Measurements from ENCODE around the gene PGC. TPM values are rescaled to one million over a fixed set of nuclear protein-coding genes. Genes with fewer than 3 reads are reported as not detected.

PGC gene
- total RNA-seq: not detected in 2 replicates

DNA sequence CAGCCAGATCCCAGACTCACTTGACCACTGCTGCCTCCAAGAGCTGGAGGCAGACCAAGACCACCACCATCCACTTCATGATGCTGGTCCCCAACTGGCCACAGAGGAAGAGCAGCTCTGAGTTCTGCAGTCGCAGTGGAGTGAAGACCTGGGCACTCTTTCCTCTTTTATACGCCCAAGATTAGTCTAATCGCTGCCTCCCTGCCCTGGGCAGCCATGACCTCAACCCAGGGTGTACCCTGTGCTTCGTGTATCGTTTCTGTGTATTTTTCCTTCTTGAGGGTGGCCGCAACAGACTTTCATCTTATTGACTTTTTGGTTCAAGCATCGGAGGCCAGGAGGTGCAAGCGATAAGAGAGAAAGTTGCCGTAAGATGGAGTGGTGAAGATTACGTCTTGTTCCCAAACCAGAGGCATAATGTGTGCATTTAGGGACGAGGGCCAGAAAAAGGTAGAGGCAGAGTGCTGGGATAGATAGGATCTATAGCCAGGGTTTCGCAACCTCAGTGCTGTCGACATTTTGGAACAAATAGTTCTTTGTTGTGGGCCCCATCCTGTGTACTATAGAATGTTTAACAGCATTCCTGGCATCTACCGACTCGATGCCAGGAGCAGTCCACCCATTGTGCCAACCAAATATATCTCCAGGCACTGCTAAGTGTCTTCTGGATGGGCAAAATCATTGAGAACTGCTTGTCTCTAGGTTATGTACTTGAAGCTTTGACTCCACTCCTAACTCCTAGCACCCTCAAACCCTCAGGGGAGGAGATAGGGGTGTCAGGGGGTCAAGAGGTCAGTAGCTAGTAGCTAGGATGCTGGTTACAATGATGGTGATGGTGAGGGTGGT, at the start of gene PGC:
TSS of gene PGC (minus strand) at position 142 of the 846 bp plus-strand sequence. CDS start at position 79, 63 bp downstream.

DNA sequence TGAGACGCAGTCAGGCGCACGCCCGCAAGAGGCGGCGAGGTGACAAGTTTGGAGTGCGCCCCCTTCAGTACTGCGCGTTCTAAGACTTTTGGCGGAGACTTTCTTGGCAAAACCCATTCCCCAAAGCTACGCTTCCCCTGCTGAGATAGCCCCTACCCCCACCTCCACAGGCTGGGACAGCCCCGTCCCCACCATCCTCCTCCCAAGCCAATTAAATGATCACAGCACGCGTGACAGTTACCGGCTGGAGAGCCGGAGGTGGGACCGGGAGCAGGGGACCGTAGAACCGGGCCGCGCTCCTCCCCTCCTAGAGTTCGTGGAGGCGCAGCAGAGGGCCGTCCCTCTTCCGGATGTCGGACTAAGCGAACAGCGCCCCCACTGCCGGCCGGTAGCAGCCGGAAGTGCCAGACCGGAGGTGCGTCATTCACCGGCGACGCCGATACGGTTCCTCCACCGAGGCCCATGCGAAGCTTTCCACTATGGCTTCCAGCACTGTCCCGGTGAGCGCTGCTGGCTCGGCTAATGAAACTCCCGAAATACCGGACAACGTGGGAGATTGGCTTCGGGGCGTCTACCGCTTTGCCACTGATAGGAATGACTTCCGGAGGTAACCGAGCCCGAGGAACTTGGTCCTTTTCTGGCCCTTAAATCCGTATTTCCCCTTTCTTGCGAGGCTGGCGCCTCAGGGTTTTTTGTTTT, 40.2 kb upstream of the PGC start, which contains the start of gene TOMM6:
TSS of gene TOMM6 (plus strand) at position 476 of the 699 bp plus-strand sequence. CDS start at position 480, 4 bp downstream.

DNA sequence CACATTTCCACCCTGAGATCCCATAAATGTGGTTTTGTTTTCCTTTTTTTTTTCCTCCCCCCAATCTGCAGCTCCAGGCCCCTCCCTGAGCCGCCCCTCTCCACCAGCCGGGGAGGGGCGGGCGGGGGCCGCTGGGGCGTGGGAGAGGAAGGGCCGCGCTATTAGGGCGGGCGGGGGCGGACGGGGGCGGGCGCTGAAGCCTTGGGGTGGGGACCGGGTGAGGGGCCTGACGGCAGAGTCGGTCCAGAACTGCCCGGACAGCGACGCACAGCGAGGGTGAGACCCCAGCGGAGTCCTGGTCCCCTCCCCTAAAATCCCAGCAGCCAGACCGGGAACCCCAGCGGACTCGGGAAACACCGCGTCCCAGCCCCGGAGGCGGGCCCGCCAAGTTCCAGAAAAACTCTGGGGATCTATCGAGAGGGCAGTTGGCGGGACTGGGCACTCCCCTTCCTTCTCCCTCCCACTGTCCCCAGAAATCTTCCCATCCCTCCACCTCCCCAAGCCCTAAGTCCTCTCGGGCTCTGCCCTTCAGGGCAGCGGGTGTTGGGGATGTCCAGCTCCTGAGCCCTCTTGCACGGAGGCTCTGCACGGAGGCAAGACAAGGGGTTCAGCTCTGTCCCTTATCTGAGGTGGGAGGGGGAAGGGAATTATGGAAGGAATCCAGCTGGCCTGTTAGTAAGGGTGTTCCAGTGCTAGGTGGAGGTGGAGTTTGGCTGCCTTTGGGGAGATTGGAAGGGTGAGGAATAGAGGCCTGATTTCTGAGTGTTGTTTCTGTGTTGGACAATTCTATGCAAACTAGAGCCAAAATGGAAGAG, 33.6 kb upstream of the PGC start, which contains the start of gene PRICKLE4:
TSS of gene PRICKLE4 (plus strand) at position 232 of the 815 bp plus-strand sequence. CDS start 2,692 bp downstream, outside the sequence.

DNA sequence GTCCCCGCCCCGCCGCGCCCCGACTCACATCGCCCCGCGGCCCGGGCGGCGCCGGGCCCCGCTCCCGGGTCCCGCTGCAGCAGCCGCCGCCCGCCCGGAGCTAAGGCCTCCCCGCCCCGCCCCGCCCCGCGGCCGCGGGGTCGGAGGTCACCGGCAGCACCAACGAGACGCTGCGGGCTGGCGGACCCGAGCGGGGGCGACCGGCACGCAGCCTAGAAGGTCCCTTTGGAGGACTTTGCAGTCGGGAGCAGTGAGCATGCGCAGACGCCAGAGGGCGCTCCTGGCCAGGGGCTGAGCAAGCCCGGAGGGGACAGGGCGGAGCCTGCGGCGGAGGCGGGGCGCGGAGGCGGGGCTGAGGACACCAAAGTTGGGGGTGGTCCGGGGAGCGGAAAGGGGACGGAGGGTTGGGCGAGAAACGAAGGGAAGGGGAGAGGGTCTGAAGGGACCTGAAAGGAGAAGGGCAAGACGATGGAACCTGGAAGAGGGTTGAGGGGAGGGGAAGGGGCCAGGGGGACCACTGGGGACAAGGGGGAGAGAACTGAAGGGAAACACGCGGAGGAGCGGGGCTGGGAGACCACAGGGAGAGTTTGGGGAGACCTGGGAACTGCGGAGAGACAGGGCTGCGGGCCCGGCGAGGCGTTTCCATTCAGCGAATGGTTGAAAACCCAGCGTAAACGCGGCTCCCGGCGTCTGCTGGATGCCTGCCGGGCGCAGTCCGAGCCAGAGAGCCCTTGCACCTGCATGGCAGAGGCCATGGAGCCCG, 32.8 kb upstream of the PGC start, which contains the start of gene FRS3:
TSS of gene FRS3 (minus strand) at position 113 of the 763 bp plus-strand sequence. CDS start 2,913 bp downstream, outside the sequence.

DNA sequence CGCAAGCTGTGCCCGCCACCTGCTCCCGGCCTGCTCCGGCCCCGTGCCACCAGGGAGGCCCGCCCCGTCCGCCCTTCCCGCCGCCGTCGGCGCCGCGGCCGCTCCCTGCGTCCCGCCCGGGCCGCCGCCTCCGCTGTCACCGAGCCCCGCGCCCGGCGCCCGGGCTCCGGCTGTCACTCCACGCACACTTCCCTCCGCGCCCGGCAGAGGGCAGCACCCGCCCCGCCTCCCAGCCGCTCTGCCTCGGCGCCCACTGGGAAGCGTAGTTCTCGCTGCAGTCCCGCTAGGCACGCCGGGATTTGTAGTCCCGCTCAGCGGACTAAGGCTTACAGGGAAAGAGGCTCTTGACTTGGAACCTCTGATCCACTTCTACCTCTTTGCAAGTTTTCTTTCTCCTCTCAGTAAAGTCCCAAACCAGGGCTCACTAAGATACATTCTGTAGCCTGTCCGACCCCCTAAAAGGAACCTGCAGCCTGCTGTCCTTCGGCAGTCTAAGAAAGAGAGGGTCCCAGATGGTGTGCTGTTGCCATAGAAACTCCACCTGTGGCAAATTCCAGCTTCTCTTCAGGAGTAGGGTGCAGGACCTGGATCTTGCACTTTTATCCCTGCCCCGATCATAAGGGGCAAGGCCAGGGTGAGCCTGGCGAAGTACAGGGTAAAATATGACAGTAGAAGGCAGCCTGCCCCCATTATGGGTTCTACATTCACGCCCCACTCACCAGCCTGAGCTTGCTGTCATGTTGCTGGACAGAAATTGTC, 11.6 kb downstream of the PGC start, which contains the start of gene TFEB:
TSS of gene TFEB (minus strand) at position 182 of the 759 bp plus-strand sequence. CDS start 44,395 bp downstream, outside the sequence.

Small RNA genes within 50 kb of the gene (small RNA-seq; reads per million reads assigned to genes)
- gene AL365205.2 (not detected), gene AL365205.3 (not detected)

Other genes with a start within 250 kb of the PGC start
- gene FOXP4, start 201.0 kb downstream of the PGC start, total RNA-seq: 6.0 and 7.8 TPM in 2 replicates
- 43.4 and 82.3 TPM in 2 replicates for gene MDFI, start 108.9 kb downstream of the PGC start, total RNA-seq
- 3.3 and 4.2 TPM in 2 replicates for gene TFEB, start 11.8 kb downstream of the PGC start, total RNA-seq
- gene FRS3, start 32.5 kb upstream of the PGC start, total RNA-seq: 1.3 and 2.0 TPM in 2 replicates
- gene PRICKLE4, start 33.4 kb upstream of the PGC start, total RNA-seq: 2.8 and 6.2 TPM in 2 replicates
- gene TOMM6, start 40.3 kb upstream of the PGC start, total RNA-seq: 96.0 and 123 TPM in 2 replicates
- 3.2 and 3.9 TPM in 2 replicates for gene USP49, start 148.0 kb upstream of the PGC start, total RNA-seq
- 33.3 and 37.0 TPM in 2 replicates for gene MED20, start 173.7 kb upstream of the PGC start, total RNA-seq
- 31.8 and 33.6 TPM in 2 replicates for gene BYSL, start 174.1 kb upstream of the PGC start, total RNA-seq
- 55.7 and 85.3 TPM in 2 replicates for gene CCND3, start 194.4 kb upstream of the PGC start, total RNA-seq

All from vein endothelial cell (primary cell).